NT2/D1 (cell line): ENCODE results near the gene FBXW8.

ENCODE experiments used
- SUZ12 ChIP-seq: IDR thresholded peaks from 2 replicates; pipeline ENCODE4 v1.6.1; 2011; ENCODE audit not compliant: insufficient read length, insufficient read depth; ENCODE audit errors: extremely low read depth
- YY1 ChIP-seq: IDR thresholded peaks from 2 replicates; pipeline ENCODE4 v1.6.1; 2011; ENCODE audit not compliant: insufficient read length, insufficient read depth
- ZNF274 ChIP-seq: IDR thresholded peaks from 2 replicates; pipeline ENCODE4 v1.6.1; 2011; ENCODE audit warnings: mild to moderate bottlenecking, low read depth, low read length

GRCh38 chr12:116927244-116927940, 16.6 kb downstream of the FBXW8 start:
- no peak for TF ChIP-seq ZNF274
- no peak for TF ChIP-seq YY1
- no peak for TF ChIP-seq SUZ12
